Tongue (tissue), 2 donors: ENCODE data around the gene MICAL2. TPM values are rescaled to one million over a fixed set of nuclear protein-coding genes. Genes with fewer than 3 reads are reported as not detected.
A peak's percentile ranks its signal among the peaks of the same experiment; 100 is the strongest.

Source experiments
- DNase-seq: peaks from one replicate; pipeline ENCODE4 v3.0.0-alpha.2; 2015
- total RNA-seq: library from RNA; depleted of rRNA; stranded (reverse); fragments of >200 nt; gene quantifications from one replicate; pipeline ENCODE4 v1.2.3, GENCODE V29; 2014

Gene MICAL2
- total RNA-seq, 1 donor from 2014 or later, result 16.9 TPM

- no peak for DNase-seq
Measured at GRCh38 chr11:12232817-12233601, 122.6 kb downstream of the MICAL2 start.

- no peak for DNase-seq
Measured at GRCh38 chr11:12233602-12233925, 123.2 kb downstream of the MICAL2 start.

GRCh38 chr11:12234221-12234620, 123.8 kb downstream of the MICAL2 start:
- no peak for DNase-seq

- DNase-seq, result no peak
Measured at GRCh38 chr11:12235080-12235479, 124.7 kb downstream of the MICAL2 start.

GRCh38 chr11:12235553-12235946, 125.2 kb downstream of the MICAL2 start:
- DNase-seq, result no peak

GRCh38 chr11:12235947-12236743, 125.8 kb downstream of the MICAL2 start:
- DNase-seq, result peak; percentile 85

GRCh38 chr11:12236744-12237101, 126.3 kb downstream of the MICAL2 start:
- no peak for DNase-seq

GRCh38 chr11:12237381-12237784, 127.0 kb downstream of the MICAL2 start:
- DNase-seq, result peak; percentile 88

GRCh38 chr11:12238420-12238819, 128.0 kb downstream of the MICAL2 start:
- peak; percentile 64 for DNase-seq

- no peak for DNase-seq
Measured at GRCh38 chr11:12239396-12239795, 129.0 kb downstream of the MICAL2 start.

GRCh38 chr11:12239804-12240371, 129.5 kb downstream of the MICAL2 start:
- DNase-seq, result peak; percentile 71

GRCh38 chr11:12240677-12241076, 130.3 kb downstream of the MICAL2 start:
- peak; percentile 82 for DNase-seq

GRCh38 chr11:12241401-12241800, 131.0 kb downstream of the MICAL2 start:
- no peak for DNase-seq

GRCh38 chr11:12241971-12242672, 131.7 kb downstream of the MICAL2 start:
- no peak for DNase-seq

- DNase-seq, result no peak
Measured at GRCh38 chr11:12242966-12243365, 132.6 kb downstream of the MICAL2 start.

GRCh38 chr11:12243486-12243885, 133.1 kb downstream of the MICAL2 start:
- peak; percentile 95 for DNase-seq

- peak; percentile 89 for DNase-seq
Measured at GRCh38 chr11:12243911-12244550, 133.6 kb downstream of the MICAL2 start.

- DNase-seq, result peak; percentile 69
Measured at GRCh38 chr11:12245091-12245490, 134.7 kb downstream of the MICAL2 start.

- no peak for DNase-seq
Measured at GRCh38 chr11:12245549-12246016, 135.2 kb downstream of the MICAL2 start.

GRCh38 chr11:12246147-12246546, 135.8 kb downstream of the MICAL2 start:
- DNase-seq, result peak; percentile 47

GRCh38 chr11:12246989-12247388, 136.6 kb downstream of the MICAL2 start:
- DNase-seq, result no peak
